ENCODE data around the gene PHAF1. TPM values are rescaled to one million over a fixed set of nuclear protein-coding genes. Genes with fewer than 3 reads are reported as not detected.

The PHAF1 gene
- total and polyA plus RNA-seq, 9 of the 15 experiments (the other 6 are each of a cell fraction or from before 2014, with no cell fraction given), result 5.1 to 25.4 (median 13.8) TPM

- in situ Hi-C loops (cut with MboI) (no loop called here), intact Hi-C loops (cut with micrococcal nuclease) (no loop called here)
- Histone ChIP-seq H3K79me2 (ENCODE audit: control insufficient read depth, insufficient read depth, low read length) (no peaks in the 10 kb centered on the region), H4K20me1 (replicated peaks; ENCODE audit: control insufficient read depth, insufficient read depth, low read length) (no peaks in the 10 kb centered on the region), H3K27me3 (ENCODE audit: control insufficient read depth in 2 of 2, insufficient read depth in 2 of 2, low read length in 2 of 2) (no peaks in the 10 kb centered on the region), H3K27ac (ENCODE audit: extremely low read depth, low read depth, low read length) (no peak overlapping the region), H3K9me3 (replicated peaks; ENCODE audit: control insufficient read depth, insufficient read depth, low read depth, low read length) (no peaks in the 10 kb centered on the region), H3K9me1 (ENCODE audit: control insufficient read depth, insufficient read depth, low read length) (no peaks in the 10 kb centered on the region), H3K4me3 (no peak overlapping the region), H3K36me3 (ENCODE audit: control insufficient read depth, insufficient read depth, low read length) (peaks cover 20% of the 10 kb centered on the region; the same call in 2 of the 3 replicates), H2AFZ (ENCODE audit: low read depth, low read length) (no peak overlapping the region), H3K4me2 (ENCODE audit: insufficient read depth, low read length) (no peak overlapping the region), H3K4me1 (replicated peaks in 1 of 2; ENCODE audit: control insufficient read depth in 2 of 2, insufficient read depth in 2 of 2, low read length in 2 of 2) (peaks cover 0 to 3% of the 10 kb centered on the region in 2 experiments; a peak in 1 of 5 replicates), H3K9ac (ENCODE audit: insufficient read depth in 1 of 2, low read depth in 2 of 2, low read length in 2 of 2) (no peak overlapping the region)
- no peak for ATAC-seq
- CTCF ChIA-PET (ENCODE audit: low intra/inter-chr PET ratio), result interaction anchor here (0.6 kb wide), 1 partner anchor 380 kb away, joined by 3 read pairs; no protein-coding TSS in a partner anchor
- no TSS peak for BruUV-seq (replicated peaks)
- no peak for DNase-seq (ENCODE audit: extremely low read depth in 1 of 4, low spot score in 3 of 4)
- WGBS (ENCODE audit: insufficient coverage, low coverage, missing lambda C conversion rate), result 90% methylated on average over 1 of the region's 1 CpG
- FAIRE-seq, result no peak
- TF ChIP-seq ZNF121 (CRISPR knock-in tag; conservative IDR thresholded peaks at IDR 0.05) (peak; percentile 51), KDM4B (IDR thresholded peaks at IDR 0.05; ENCODE audit: borderline replicate concordance in 2 of 2, low read depth in 1 of 2) (no peak)
- POLR2A ChIA-PET, result interaction anchor here (0.6 to 1.1 kb wide), 3 partner anchors 9 to 46 kb away, joined by 3 to 5 read pairs (median 3); no protein-coding TSS in a partner anchor
These were observed 22.4 kb upstream of the PHAF1 start for GRCh38 chr16:67087291-67087690.

GRCh38 chr16:67087803-67088202 lies 21.9 kb upstream of the PHAF1 start:
- ChIA-PET CTCF (ENCODE audit: low intra/inter-chr PET ratio) (interaction anchor here (0.6 kb wide), 1 partner anchor 380 kb away, joined by 3 read pairs; no protein-coding TSS in a partner anchor), POLR2A (interaction anchor here (0.6 kb wide), 1 partner anchor 20 kb away, joined by 4 read pairs; no protein-coding TSS in a partner anchor)
- Histone ChIP-seq H3K9ac (ENCODE audit: insufficient read depth in 1 of 2, low read depth in 2 of 2, low read length in 2 of 2) (no peak overlapping the region), H3K4me3 (no peak overlapping the region), H3K9me1 (ENCODE audit: control insufficient read depth, insufficient read depth, low read length) (no peaks in the 10 kb centered on the region), H3K4me2 (ENCODE audit: insufficient read depth, low read length) (no peak overlapping the region), H3K36me3 (ENCODE audit: control insufficient read depth, insufficient read depth, low read length) (peaks cover 20% of the 10 kb centered on the region; the same call in 2 of the 3 replicates), H3K27ac (ENCODE audit: extremely low read depth, low read depth, low read length) (no peak overlapping the region), H2AFZ (ENCODE audit: low read depth, low read length) (no peak overlapping the region), H3K27me3 (ENCODE audit: control insufficient read depth in 2 of 2, insufficient read depth in 2 of 2, low read length in 2 of 2) (no peaks in the 10 kb centered on the region), H3K79me2 (ENCODE audit: control insufficient read depth, insufficient read depth, low read length) (no peaks in the 10 kb centered on the region), H3K9me3 (replicated peaks; ENCODE audit: control insufficient read depth, insufficient read depth, low read depth, low read length) (no peaks in the 10 kb centered on the region), H3K4me1 (replicated peaks in 1 of 2; ENCODE audit: control insufficient read depth in 2 of 2, insufficient read depth in 2 of 2, low read length in 2 of 2) (peaks cover 0 to 3% of the 10 kb centered on the region in 2 experiments; a peak in 1 of 5 replicates), H4K20me1 (replicated peaks; ENCODE audit: control insufficient read depth, insufficient read depth, low read length) (no peaks in the 10 kb centered on the region)
- no peak for DNase-seq (ENCODE audit: extremely low read depth in 1 of 4, low spot score in 3 of 4)
- in situ Hi-C loops (cut with MboI) (no loop called here), intact Hi-C loops (cut with micrococcal nuclease) (no loop called here)
- no TSS peak for BruUV-seq (replicated peaks)
- no peak for ATAC-seq
- no peak for FAIRE-seq
- TF ChIP-seq BHLHE40 (IDR thresholded peaks at IDR 0.05; ENCODE audit: low read length) (no peak), CGGBP1 (CRISPR knock-in tag; IDR thresholded peaks at IDR 0.05) (no peak), ZFP36 (IDR thresholded peaks at IDR 0.05; ENCODE audit: low read depth, low read length, partially characterized antibody) (no peak), RREB1 (CRISPR knock-in tag; IDR thresholded peaks at IDR 0.05) (no peak), LEF1 (IDR thresholded peaks at IDR 0.05) (no peak), NFYB (IDR thresholded peaks at IDR 0.05; ENCODE audit: extremely low read depth, insufficient read length) (no peak)

Data from K562 (cell line).